IPS-18a (cell line): ENCODE measurements around the gene SLC39A3.

ENCODE experiments used
- H3K27ac ChIP-seq: one replicate; pipeline ENCODE4 v1.5.1; 2013; ENCODE audit warnings: low read length
- H3K27me3 ChIP-seq: one replicate; pipeline ENCODE4 v1.6.1; 2013; ENCODE audit warnings: mild to moderate bottlenecking, low read length; ENCODE audit not compliant: control insufficient read depth, insufficient read depth
- H3K36me3 ChIP-seq: one replicate; pipeline ENCODE4 v1.6.1; 2013; ENCODE audit warnings: low read depth, low read length; ENCODE audit not compliant: control insufficient read depth
- H3K4me1 ChIP-seq: one replicate; pipeline ENCODE4 v1.6.1; 2013; ENCODE audit warnings: low read depth, low read length; ENCODE audit not compliant: control insufficient read depth
- H3K4me3 ChIP-seq: one replicate; pipeline ENCODE4 v1.5.1; 2013; ENCODE audit warnings: low read length
- H3K9ac ChIP-seq: one replicate; pipeline ENCODE4 v1.6.1; 2013; ENCODE audit warnings: mild to moderate bottlenecking, low read length, moderate library complexity
- H3K9me3 ChIP-seq: one replicate; pipeline ENCODE4 v1.6.1; 2013; ENCODE audit warnings: low read depth, low read length; ENCODE audit not compliant: control insufficient read depth

SLC39A3 gene

DNA sequence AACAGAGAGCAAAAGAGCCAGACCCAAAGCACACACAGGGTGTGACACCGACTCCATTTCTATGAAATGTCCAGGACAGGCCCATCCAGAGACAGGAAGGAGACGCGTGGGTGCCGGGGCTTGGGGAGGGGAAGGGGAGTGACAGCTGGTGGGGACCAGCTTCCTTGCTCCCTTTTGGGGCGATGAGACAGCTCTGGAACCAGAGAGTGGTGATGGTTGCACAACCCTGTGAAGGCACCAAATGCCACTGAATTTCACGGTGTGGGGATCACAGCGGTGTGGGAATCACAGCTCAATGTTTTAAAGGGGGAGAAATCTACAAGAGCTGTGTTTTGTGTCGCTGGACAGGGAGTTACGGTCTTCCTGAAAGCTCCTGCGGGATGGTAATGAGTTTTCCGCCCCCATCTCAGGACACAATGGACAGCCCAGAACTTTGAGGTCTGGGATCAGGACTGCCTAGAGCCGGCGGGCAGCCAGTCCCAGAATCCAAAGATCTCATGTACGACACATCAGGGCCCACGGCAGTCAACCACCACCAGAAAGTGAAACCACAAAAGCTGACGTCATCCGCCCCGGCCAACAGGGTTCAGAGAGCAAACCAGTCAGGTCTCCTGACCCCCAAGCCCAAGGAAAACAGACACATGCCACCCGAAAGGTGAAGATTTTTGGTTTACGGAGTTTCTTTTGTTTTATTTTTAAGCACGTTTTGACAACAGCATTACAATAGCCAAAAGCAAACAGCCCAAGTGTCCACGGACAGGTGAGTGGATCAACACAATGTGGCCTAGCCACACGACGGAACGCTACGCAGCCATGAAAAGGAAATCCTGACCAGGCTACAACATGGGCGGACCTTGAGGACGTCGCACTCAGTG lies 36.0 kb upstream of the SLC39A3 start:
- Histone ChIP-seq H3K4me3 (no peak overlapping the region), H3K9me3 (no peaks in the 10 kb centered on the region), H3K27ac (no peak overlapping the region), H3K27me3 (no peaks in the 10 kb centered on the region), H3K9ac (no peak overlapping the region), H3K36me3 (no peaks in the 10 kb centered on the region), H3K4me1 (no peaks in the 10 kb centered on the region)

DNA sequence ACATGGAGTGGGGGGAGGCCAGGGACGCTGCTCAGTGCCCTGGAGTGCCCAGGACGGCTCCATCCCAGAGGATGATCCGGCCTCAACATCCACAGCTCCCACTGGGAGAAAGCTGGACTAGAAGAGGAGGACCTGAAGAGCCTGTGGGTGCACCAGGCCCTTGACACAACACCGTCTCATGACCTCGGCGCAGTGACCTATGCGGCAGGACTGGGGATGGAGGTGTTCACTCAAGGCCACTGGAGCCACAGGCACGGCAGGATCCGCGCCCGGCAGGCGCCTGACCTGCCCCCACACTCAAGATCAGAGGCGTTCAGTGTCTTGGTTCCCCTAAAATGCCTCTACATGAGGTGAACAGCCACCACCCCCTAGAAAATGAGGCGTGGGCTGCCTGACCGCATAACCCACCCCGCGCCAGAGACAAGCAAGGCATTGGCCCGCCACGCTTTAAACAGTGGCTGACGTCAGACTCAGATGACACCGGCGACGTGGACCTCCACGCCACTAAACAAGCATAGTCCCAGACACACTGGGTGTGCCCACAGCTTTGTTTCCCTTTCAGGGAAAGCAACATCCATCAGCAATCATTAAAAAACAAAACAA lies 35.2 kb upstream of the SLC39A3 start:
- H3K9ac ChIP-seq = no peak overlapping the region
- no peak overlapping the region for H3K27ac ChIP-seq
- H3K4me3 ChIP-seq = no peak overlapping the region
- H3K4me1 ChIP-seq = no peaks in the 10 kb centered on the region
- H3K9me3 ChIP-seq = no peaks in the 10 kb centered on the region
- no peaks in the 10 kb centered on the region for H3K36me3 ChIP-seq
- H3K27me3 ChIP-seq = no peaks in the 10 kb centered on the region

DNA sequence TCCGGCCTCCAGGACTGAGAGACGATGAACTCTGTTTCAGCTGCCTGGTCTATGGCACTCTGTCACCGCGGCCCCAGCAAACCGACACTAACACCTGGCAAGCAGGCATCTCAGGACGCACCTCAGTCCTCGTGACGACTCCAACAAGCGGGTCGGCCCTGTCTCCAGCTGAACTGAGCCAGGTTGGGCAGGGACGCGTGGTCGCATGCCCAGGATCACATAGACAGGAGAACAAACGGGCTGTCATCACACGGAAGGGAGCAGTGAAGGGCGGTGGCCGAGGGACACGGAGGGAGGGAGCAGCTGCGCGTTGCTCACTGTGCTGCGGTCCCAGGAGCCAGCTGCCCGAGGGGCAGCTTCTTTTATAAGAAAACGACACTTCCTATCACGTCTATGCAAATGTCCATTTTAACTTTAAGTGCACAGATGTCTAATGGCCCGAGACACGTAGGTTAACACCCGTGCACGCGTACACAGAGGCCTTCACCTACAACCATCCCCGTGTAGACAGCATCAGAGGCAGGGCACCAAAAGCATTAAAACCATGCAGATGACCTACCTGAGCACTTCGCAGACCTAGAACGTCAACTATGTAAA lies 34.4 kb upstream of the SLC39A3 start:
- Histone ChIP-seq H3K4me3 (no peak overlapping the region), H3K27me3 (no peaks in the 10 kb centered on the region), H3K27ac (no peak overlapping the region), H3K9me3 (no peaks in the 10 kb centered on the region), H3K4me1 (no peaks in the 10 kb centered on the region), H3K9ac (no peak overlapping the region), H3K36me3 (no peaks in the 10 kb centered on the region)

DNA sequence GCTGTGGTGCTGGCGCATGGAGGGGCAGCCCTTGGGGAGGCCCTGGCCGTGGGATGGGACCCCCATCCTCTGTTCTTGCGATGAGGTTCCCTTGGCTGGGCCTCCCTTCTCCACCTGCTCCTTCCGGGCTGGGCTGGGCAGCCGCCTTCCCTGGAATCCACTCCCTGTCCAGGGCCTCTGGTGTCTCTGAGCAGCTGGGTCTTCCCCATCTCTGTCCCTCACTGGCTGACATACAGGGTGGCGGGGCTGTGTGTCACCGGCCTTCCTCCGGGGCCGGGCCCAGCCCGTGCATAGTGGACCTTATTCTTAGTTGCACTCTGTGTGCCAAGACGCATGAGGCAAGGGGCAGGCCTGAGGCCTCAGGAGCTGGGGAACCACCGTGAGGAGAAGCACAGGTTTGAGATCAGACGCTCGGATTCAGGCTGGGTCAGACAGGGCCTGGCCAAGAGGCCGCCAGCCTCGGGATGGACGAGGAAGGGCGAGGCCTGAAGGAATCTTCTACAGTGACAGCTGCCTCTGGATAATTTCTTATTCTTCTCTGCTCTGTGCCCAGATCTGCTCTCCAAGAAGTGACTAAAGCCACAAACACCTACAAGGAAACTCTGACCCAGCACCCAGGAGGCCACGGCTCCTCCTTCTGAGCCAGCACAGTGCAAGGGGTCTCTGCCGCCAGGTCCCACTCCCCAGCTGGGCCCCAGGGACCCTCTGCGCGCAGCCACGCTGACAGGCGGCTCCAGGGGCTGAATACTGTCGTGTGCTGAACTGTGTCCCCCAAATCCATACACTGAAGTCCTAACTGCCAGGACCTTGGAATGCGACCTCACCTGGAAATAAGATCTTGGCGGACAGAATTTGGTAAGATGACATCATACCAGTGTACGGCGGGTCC lies 32.2 kb upstream of the SLC39A3 start:
- H3K36me3 ChIP-seq = peaks cover 4% of the 10 kb centered on the region
- H3K9me3 ChIP-seq = no peaks in the 10 kb centered on the region
- H3K9ac ChIP-seq = no peak overlapping the region
- H3K4me1 ChIP-seq = no peaks in the 10 kb centered on the region
- no peak overlapping the region for H3K4me3 ChIP-seq
- H3K27ac ChIP-seq = no peak overlapping the region
- no peaks in the 10 kb centered on the region for H3K27me3 ChIP-seq

DNA sequence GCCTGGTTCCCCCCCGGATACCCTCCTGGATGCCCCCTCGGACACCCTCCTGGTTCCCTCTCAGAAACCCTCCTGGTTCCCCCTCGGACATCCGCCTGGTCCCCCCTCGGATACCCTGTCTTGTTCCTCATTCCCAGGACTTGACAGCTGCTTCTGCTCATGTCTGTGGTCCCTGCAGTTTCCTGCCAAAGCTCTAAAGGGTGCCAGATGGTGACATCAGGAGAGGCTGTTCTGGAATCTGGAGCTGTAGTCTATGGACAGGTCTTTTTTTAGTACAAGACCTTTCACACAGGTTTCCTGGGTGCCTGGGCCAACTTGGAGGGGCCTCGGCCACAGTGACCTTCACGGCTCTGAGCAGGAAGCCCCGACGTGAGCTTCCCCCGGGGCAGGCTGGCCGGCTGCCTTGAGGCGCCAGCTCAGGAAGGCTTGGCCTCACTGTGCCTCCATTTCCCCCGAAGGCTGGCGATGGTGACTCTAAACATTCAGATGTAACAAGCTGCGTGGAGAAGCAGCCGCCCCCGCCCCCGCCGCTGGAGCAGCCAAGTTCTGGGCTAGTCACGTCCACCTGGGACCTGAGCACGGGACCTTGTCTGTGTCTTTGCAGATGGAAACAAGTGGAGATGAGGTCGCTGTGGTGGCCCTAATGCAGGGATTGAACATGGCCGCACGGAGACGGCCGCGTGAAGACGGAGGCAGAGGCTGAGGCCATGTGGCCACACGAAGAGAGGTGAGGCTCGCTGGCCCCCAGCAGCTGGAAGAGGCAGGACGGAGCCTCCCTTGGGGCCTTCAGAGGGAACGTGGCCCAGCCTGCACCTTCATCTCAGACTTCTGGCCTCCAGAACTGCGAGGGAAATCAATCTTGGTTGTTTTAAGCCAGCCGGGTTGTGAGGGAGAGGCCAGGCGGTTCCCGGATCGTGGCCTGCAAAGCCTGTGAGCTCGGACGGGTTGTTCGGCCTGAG lies 30.5 kb upstream of the SLC39A3 start:
- H3K27ac ChIP-seq = no peak overlapping the region
- H3K9me3 ChIP-seq = no peaks in the 10 kb centered on the region
- no peaks in the 10 kb centered on the region for H3K27me3 ChIP-seq
- no peak overlapping the region for H3K4me3 ChIP-seq
- H3K36me3 ChIP-seq = peaks cover 14% of the 10 kb centered on the region
- no peak overlapping the region for H3K9ac ChIP-seq
- H3K4me1 ChIP-seq = no peaks in the 10 kb centered on the region

DNA sequence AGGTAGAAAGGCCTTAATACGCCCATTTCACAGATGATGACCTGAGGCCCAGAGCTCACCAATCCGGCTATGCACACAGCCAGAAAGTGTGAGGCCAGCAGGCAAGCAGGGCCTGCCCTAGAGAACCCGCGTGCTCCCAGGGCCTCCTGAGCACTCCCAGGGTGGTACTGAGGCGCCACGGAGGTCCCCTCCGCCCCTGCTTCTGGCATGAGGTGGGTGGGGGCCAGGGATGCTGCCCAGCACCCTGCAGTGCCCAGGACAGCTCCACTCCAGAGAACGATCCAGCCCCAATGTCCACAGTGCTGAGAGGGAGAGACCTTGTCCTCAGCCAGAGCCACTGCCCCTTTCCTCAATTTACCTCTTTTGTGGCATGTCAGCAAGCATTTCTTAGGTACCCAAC lies 29.4 kb upstream of the SLC39A3 start:
- no peaks in the 10 kb centered on the region for H3K9me3 ChIP-seq
- no peak overlapping the region for H3K9ac ChIP-seq
- H3K36me3 ChIP-seq = peaks cover 24% of the 10 kb centered on the region
- H3K4me3 ChIP-seq = no peak overlapping the region
- no peaks in the 10 kb centered on the region for H3K27me3 ChIP-seq
- H3K27ac ChIP-seq = no peak overlapping the region
- H3K4me1 ChIP-seq = no peaks in the 10 kb centered on the region

DNA sequence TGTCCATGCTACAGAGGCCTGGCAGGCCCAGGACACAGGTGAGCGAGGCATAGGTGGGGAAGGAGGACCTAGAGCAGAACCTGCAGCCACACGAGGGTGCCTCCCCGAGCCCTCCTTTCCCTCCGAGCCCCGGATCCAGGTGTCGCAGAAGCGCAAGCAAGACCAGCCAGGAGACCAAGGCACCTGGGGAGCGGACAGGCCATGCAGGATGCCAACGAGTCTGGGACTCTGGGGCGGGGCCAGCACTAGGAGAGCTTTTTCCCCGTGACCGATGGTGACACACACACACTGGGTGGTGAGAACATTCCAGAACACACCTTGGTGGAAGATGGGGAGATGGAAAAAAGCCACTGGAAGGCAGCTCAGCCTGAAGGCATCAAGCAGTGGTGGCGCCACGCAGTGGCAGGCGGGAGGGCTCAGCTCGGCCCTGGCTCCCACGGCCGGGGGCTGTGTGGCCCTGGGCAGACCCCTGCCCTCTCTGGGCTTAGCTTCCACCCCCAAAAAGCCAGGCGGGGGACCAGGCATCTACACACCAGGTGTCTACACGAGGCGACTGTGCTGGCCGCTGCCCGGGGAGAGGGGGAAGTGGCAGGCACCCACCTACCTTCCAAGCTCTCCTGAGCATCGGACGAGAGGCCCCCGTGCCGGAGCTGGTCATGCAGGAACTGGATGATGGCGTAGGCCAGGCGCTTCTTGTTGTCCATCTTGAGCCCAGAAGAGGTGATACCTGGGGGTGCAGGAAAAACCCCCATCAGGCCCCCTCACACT lies 28.7 kb upstream of the SLC39A3 start:
- H3K4me3 ChIP-seq = no peak overlapping the region
- peaks cover 30% of the 10 kb centered on the region for H3K36me3 ChIP-seq
- H3K4me1 ChIP-seq = no peaks in the 10 kb centered on the region
- no peaks in the 10 kb centered on the region for H3K9me3 ChIP-seq
- no peaks in the 10 kb centered on the region for H3K27me3 ChIP-seq
- H3K27ac ChIP-seq = no peak overlapping the region
- no peak overlapping the region for H3K9ac ChIP-seq

DNA sequence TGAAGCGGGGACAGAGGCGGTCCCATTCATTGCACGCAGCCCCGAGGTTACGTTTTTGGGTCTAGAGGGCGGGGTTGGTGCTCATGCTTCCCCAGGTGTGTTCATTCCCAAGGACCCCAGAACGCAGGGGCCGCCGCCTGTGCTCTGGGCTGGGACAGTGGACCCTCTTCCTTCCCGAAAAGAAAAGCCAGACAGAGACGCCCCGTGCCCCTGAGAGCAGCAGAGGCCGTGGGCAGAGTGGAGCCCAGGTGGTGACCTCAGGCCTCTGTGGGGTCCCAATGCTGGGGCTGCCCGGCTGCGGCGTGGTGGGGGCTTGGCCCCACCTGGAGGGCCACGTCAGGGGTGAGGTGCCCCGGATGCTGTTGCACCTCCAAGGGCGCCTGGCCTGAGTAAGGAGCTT lies 27.9 kb upstream of the SLC39A3 start:
- Histone ChIP-seq H3K4me3 (no peak overlapping the region), H3K9ac (no peak overlapping the region), H3K27me3 (no peaks in the 10 kb centered on the region), H3K27ac (no peak overlapping the region), H3K9me3 (no peaks in the 10 kb centered on the region), H3K4me1 (no peaks in the 10 kb centered on the region), H3K36me3 (peaks cover 39% of the 10 kb centered on the region)

DNA sequence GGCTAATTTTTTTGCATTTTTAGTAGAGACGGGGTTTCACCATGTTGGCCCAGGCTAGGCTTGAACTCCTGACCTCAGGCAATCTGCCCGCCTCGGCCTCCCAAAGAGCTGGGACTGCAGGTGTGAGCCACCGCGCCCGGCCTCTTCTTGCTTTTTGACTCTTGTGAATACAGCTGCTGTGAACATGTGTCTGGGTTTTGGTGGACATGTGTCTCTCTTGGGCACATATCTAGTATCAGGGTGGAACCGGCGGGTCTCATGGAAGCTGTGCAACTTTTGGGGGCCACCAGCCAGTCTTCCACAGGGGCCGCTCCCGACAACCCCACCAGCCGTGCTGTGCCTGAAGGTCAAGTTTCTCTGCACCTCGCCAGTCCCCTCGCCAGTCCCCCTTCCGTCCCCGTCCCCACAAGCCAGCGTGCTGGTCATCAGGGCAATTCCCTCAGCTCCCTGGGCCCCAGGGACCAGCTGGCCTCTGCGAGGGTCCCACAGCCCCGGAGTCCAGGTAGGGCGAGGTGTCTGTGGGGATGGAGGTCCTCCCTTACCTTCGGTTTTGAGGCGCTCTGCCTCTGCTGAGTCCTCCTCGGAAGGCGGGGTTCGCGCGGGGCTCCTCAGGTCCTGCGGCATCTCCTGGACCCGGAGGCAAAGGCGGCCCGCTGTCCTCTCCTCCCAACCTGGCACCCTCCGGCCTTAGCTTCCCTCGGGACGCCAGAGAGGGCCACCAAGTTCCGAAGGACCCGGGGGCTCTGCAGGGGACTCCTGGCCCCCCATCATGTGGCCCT lies 27.0 kb upstream of the SLC39A3 start:
- Histone ChIP-seq H3K27me3 (no peaks in the 10 kb centered on the region), H3K4me1 (no peaks in the 10 kb centered on the region), H3K4me3 (no peak overlapping the region), H3K27ac (no peak overlapping the region), H3K9me3 (no peaks in the 10 kb centered on the region), H3K36me3 (peaks cover 48% of the 10 kb centered on the region), H3K9ac (no peak overlapping the region)
